D721Med (cell line): ENCODE data around the gene EID3.

Source experiments
- DNase-seq: peaks from one replicate; pipeline ENCODE4 v3.0.0; 2011; ENCODE audit warnings: low spot score; ENCODE audit not compliant: insufficient read length
- FAIRE-seq: peaks from 2 replicates; lab custom pipeline; 2011; peaks lifted over from hg19 to GRCh38; lab: Jason Lieb, UNC
- CTCF ChIP-seq: IDR thresholded peaks from 2 replicates; pipeline ENCODE4 v1.5.1; 2012; ENCODE audit warnings: mild to moderate bottlenecking, control low read depth; ENCODE audit not compliant: insufficient read depth; ENCODE audit errors: missing control alignments

The EID3 gene

GRCh38 chr12:104280717-104281458 is 22.7 kb upstream of the EID3 start:
- FAIRE-seq (no peak), DNase-seq (no peak)
- TF ChIP-seq CTCF, result no peak

GRCh38 chr12:104281636-104282035 is 21.9 kb upstream of the EID3 start:
- DNase-seq, result no peak
- FAIRE-seq, result no peak
- no peak for TF ChIP-seq CTCF

GRCh38 chr12:104282109-104282508 is 21.4 kb upstream of the EID3 start:
- no peak for FAIRE-seq
- no peak for DNase-seq
- TF ChIP-seq CTCF, result no peak

- no peak for FAIRE-seq
- no peak for TF ChIP-seq CTCF
Observed at GRCh38 chr12:104285740-104286515, 17.6 kb upstream of the EID3 start.

GRCh38 chr12:104286516-104287482 is 16.7 kb upstream of the EID3 start:
- DNase-seq, result peak; percentile 73
- no peak for TF ChIP-seq CTCF
- peak; percentile 75 for FAIRE-seq

More at GRCh38 chr12:104285740-104286515, 17.6 kb upstream of the EID3 start:
- DNase-seq, result no peak

GRCh38 chr12:104288635-104289274 is 14.8 kb upstream of the EID3 start:
- no peak for TF ChIP-seq CTCF
- DNase-seq (peak; percentile 45), FAIRE-seq (no peak)
